GM12875 (cell line): ENCODE measurements around the gene AUNIP.

Experiments
- H3K4me3 ChIP-seq: one replicate; pipeline ENCODE4 v1.5.1; 2011; ENCODE audit warnings: low read depth, low read length, control low read depth
- CTCF ChIP-seq: IDR thresholded peaks from 2 replicates; pipeline ENCODE4 v1.5.1; 2011; ENCODE audit warnings: low read depth, mild to moderate bottlenecking, control low read depth, inconsistent platforms, low read length, moderate library complexity, borderline replicate concordance; ENCODE audit not compliant: insufficient read depth

Gene AUNIP

DNA sequence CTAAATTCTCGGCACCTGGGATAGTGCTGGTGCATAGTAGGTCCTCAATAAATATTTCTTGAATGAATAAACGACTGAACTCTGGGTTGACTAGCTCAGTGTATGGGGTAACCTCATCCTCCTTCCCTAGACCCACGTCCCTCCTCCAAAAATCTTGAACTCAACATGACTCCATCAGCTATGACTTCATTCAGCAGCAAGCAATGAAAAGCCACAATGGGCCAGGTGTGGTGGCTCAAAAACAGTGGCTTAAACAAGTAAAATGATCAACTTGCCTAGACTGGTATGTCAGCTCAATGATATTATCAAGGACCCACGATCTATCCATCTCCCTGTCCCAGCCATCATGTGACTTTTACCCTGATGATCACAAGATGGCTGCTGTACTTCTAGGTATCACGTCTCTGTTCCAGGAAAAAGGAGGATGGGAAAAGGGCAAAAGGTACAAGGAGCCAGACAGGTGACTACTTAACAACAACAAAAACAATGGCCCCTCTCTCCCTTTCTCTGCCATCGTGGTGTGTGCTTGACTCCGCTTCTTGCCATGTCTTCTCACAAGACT, 29.2 kb upstream of the AUNIP start:
- TF ChIP-seq CTCF, result no peak
- no peak overlapping the region for H3K4me3 ChIP-seq

DNA sequence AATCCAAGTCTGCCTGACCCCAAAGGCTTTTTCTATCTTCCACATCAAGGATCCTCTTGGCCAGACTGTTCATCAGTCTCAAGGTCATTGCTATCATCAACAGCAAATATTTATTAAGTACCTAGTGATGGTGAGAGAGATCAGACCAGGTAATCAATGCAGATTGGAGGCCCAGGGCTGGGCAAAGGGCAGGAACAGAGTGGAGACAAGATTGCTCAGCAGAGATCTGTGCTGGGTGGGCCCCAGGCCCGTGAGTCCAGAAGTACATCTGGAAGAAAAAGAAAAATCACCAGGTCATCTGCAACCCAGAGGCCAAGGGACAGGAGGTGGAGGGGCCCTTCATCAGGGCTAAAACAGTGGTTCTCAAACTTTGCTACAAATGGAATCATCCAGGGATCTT, 26.3 kb upstream of the AUNIP start:
- H3K4me3 ChIP-seq, result no peak overlapping the region
- TF ChIP-seq CTCF, result no peak

GRCh38 chr1:25881266-25881665, 22.0 kb upstream of the AUNIP start:
- no peak for TF ChIP-seq CTCF
- no peak overlapping the region for H3K4me3 ChIP-seq

DNA sequence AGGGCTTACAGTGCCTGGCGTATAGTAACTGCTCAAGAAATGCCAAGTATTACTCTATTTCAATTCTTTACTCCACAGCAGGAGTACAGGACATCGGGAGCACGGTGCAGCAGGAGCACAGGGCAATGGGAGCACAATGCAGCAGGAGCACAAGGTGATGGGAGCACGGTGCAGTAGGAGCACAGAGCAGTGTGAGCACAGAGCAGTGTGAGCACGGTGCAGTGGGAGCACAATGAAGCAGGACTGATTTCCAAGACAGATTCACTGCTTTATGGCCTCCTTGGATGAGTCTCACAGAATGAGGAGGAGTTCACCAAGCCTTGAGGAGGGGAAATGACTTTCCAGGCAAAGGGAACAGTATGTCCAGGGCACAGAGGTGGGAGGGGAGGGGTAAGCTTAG, 21.3 kb upstream of the AUNIP start:
- no peak for TF ChIP-seq CTCF
- no peak overlapping the region for H3K4me3 ChIP-seq

DNA sequence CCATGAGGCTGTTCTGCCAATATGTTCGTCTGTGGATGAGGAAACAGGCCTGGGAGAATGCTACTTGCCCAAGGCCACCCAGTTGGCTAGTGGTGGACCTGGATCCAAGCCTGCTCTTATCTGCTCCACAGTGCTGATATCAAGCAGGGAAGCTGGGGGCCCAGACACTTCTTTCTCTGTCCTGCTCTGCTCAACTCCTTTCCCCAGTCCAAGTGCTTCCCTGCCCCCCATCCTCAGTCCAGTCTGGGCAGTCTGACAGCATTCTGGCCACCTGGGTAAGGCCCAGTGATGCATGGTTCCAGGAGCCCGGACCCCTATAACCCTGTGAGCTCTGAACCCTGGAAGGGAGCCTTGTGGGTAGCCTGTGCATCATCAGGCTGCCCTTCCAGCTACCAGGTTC, 20.4 kb upstream of the AUNIP start:
- TF ChIP-seq CTCF, result no peak
- no peak overlapping the region for H3K4me3 ChIP-seq

DNA sequence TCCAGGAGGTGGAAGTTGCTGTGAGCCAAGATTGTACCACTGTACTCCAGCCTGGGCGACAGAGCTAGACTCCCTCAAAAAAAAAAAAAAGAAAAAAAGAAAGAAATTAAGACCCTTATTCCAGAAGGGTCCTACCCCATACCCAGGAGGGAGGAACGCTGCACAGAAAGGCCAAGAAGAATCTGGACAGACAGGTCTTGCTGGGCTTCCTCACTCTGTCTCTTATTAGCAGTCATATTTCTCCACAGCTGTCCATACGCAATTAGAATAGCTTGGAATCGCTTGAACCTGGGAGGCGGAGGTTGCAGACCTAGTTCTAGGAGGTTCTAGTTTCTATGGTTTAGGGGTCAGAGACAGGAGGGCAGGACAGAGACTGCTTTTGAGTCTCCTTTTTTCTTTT, 19.4 kb upstream of the AUNIP start:
- no peak for TF ChIP-seq CTCF

GRCh38 chr1:25877155-25877554, 17.9 kb upstream of the AUNIP start:
- TF ChIP-seq CTCF, result no peak
- no peak overlapping the region for H3K4me3 ChIP-seq

More for the DNA sequence above, 19.4 kb upstream of the AUNIP start:
- no peak overlapping the region for H3K4me3 ChIP-seq
